GM18907 (cell line): ENCODE data around the gene GLDN.
A peak's percentile ranks its signal among the peaks of the same experiment; 100 is the strongest.

Experiments
- ATAC-seq: cut with Tn5 transposase; IDR thresholded peaks from one replicate; pipeline ENCODE4 v1.9.1; 2021; ENCODE audit warnings: mild to moderate bottlenecking, moderate library complexity; ENCODE audit not compliant: unreplicated experiment

The GLDN gene

DNA sequence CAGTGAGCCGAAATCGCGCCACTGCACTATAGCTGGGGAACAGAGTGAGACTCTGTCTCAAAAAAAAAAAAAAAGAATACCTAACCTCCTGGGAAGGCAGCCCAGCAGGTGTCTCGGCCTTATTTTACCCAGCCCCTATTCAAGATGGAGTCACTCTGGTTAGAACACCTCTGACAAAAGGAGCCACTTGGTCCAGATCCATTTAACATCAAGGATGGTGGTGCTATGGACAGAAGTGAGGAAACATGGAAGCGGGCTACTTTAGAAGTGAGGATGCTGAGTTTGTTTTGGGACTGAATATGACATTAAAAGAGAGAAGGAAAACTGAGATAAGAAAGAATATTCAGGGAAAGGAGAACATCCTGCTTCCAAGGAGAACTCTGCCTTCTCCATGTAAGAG is 14.7 kb downstream of the GLDN start:
- no peak for ATAC-seq

GRCh38 chr15:51356983-51357382 is 15.5 kb downstream of the GLDN start:
- no peak for ATAC-seq

DNA sequence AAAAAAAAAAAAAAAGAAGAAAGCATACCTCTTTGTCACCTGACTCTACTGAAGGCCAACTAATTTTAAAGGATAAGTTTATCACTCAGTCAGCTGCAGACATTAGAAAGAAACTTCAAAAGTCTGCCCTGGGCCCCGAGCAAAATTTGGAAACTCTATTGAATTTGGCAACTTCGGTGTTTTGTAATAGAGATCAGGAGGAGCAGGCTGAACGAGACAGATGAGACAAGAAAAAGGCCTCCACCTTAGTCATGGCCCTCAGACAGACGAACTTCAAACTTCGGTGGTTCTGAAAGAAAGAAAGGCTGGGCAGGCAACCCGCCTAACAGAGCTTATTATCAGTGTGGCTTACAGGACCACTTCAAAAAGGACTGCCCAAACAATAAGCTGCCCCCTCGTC is 18.5 kb downstream of the GLDN start:
- ATAC-seq: no peak

- no peak for ATAC-seq
Measured at GRCh38 chr15:51363383-51363782, 21.9 kb downstream of the GLDN start.

DNA sequence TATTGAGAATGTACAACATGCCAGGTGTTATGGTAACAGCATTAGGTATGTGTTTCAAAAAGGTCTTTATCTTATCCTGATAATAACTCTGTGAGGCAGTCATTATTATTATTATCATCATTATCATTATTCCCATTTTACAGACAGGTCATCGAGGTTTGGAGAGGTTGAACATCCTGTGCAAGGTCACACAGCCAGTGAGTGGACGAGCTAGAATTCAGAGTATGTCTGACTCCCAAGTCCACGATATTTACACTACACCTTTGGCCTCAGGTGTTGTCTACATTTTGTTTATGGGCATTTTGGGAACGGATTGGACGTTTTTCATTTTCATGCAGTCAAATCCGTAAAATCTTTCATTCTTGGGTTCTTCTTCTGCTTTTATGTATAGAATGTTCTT is 24.0 kb downstream of the GLDN start:
- no peak for ATAC-seq

DNA sequence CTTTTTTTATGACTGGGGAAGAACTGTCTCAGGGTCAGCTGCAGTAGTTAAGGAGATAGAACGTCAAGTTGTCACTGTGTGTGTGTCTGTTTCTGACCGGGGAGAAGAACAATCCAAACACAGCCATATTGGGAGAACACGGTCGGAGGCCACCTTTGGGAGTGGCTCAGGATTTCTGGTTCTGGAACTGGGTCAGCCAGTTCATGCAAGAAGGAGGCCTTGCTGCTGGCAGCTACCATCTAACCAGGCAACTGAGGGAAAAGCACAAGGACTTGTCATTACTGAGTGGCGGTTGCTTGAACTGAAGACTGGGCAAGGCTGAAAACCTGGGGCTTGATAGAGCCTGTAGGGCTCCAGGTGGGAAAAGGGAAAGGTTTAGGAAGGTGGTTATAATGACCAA is 24.6 kb downstream of the GLDN start:
- ATAC-seq: no peak

- no peak for ATAC-seq
Measured at GRCh38 chr15:51366920-51367319, 25.5 kb downstream of the GLDN start.

- ATAC-seq: no peak
Measured at GRCh38 chr15:51367322-51367976, 26.0 kb downstream of the GLDN start.

- no peak for ATAC-seq
Measured at GRCh38 chr15:51368307-51368706, 26.9 kb downstream of the GLDN start.

DNA sequence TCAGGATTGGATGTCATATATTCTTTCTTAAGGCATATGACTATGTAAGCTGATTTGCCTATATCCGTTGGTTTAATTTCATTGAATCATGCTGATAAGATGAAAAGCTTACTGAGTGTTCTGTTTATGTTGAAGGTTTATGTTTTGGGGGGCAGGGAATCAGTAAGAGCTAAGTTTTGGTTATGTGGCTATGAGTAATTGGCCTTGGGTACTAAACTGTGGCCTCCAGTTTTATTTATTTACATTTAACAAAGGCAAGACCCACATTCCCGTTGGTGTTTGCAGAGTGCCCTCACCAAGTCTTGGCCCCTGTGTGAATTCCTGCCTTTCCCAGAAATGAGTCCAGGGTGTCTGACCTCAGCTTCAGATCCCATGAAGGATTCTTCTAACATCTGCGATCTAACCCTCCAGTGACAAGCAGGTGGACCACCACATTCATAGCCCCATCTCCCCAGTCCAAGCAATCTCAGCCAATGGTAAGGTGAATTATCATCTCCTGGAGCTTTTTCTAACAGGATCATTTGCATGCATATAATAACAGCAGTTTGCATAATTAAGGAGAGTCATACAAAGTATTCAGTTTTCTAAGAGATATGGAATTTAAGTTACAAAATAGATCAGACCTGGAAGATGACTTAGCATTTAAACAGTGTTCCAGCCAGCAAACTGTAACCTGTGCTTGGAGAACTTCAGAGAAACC is 27.4 kb downstream of the GLDN start:
- no peak for ATAC-seq

DNA sequence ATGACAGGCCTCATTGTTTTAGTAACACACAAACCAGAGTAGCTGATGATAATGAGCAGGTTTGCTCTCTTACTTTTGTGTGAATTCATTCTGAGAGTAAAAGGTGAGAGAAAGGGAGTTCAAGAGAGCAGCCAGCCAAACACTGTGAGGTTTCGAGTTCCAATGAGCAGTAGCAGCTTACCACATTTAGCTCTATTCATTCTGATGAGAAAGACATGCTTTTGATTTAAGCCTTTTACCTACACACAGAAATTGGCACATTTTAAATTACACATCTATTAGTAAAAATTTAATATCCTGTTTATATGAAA is 28.0 kb downstream of the GLDN start:
- no peak for ATAC-seq

- ATAC-seq: no peak
Measured at GRCh38 chr15:51371266-51371665, 29.8 kb downstream of the GLDN start.

DNA sequence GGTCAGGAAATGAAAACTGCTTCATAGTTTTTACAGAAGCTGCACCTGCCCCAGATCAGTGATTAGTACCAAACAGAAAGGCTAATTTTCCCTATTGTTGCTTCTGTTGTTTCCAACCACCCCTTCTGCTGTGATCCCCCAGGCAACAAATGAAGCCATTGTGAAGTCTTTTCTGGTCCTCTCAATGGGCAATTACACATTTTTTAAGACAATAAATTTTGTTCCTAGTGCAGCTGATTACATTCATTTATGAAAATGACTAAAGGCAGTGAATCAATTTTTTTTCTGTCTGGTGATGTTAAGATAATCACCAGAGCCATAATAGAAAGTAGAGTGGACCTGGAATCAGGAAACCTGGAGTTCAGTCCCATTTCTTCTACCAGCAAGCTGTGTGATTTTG is 32.7 kb downstream of the GLDN start:
- no peak for ATAC-seq

GRCh38 chr15:51375966-51376640 is 34.6 kb downstream of the GLDN start:
- ATAC-seq: no peak

- ATAC-seq: no peak
Measured at GRCh38 chr15:51377038-51377786, 35.8 kb downstream of the GLDN start.

GRCh38 chr15:51378406-51378805 is 37.0 kb downstream of the GLDN start:
- no peak for ATAC-seq

DNA sequence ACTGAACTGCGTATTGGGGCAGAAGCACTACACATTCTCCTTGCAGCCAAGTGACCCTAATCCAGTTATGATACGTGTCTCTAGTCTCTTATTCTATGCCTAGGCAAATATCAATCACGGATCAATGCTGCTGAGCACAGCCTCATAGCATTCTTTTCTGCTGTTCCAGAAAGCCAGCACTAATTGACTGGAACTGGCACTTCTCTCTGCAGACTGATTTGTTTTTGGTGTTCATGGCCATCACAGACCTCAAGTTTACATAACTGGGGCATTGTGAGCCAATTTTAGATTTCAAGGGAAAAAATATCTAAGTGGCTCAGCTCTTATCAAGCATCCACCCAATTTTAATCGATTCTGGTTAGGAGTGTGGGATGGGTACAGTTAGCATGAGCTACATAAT is 37.9 kb downstream of the GLDN start:
- no peak for ATAC-seq

DNA sequence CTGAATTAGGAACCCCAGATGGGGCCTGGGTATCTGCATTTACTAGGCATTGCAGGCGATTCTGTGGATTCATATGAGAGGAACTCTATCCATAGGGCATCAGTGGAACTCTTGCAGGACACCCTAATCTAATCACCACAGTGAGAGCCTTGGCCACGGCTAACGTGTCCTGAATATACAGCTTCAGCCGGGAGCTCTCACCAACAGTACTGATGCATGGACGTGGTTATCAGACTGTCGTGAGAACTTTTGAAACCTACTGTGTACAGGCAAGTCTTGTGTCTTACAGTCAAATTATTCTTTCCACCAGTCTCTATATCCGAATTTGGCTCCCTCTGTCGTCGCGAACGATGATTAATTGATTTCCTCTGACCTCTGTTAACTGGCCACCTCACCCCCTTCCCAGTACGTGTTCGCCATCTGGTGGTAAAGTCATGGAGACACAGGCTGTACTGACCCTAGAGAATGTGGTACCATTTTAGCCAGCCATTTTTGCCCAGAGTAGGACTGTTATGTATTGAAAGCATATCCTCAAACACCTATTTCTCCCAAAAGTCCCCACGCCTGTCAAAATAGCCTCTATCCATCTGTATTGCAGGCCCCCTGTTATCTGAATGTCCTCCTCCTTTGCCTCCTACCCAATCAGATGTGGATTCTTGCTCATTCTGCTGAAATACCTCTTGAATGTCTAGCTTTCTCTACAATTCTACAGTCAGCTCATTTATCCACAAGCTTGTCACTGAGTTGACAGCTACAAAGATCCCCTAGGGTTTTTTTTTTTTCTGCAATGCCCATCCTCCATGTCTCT is 39.7 kb downstream of the GLDN start:
- ATAC-seq: peak; percentile 87

DNA sequence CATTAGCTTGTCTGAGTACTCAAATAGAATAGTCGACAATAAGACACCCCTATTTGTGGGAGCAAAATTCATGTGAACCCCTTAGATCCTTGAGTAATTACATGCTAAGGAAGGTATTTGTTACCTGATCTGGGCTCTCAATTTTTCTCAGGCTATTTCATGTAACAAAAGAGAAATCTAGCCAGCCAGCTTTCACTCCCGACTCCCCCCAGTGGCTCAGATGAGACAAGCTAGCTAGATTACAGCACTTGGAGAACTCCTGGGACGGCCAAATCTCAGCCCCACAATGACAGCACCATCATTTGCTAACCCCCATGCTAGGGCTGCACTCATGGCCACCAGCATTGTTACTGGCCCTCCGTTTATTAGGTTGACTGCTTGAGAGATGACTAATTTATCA is 41.3 kb downstream of the GLDN start:
- ATAC-seq: no peak

- ATAC-seq: no peak
Measured at GRCh38 chr15:51386029-51386428, 44.6 kb downstream of the GLDN start.

DNA sequence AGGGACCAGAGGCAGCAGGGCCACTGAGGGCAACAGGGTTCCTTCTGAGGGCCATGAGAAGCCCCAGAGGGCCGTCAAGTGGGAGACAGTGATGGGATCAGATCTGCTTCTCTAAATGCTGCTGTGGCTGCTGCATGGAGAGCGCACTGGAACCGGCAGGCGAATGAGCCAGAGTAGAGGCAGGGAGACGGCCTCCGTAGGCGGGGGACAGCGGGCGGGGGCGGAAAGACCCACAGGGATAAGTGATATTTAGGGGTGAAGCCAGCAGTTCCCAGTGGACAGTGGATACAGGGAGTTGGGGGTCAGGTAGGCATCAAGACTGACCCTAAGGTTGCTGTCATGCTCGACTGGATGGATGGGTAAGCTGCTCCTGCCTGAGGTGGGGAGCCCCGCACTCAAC is 45.0 kb downstream of the GLDN start:
- no peak for ATAC-seq
